ENCODE measurements around the gene GIT1. TPM values are rescaled to one million over a fixed set of nuclear protein-coding genes. Genes with fewer than 3 reads are reported as not detected.

Gene GIT1
- total and polyA plus RNA-seq, 9 of the 15 experiments (the other 6 are each of a cell fraction or from before 2014, with no cell fraction given) = 0.35 to 35.3 (median 17.1) TPM

- TF ChIP-seq SMC3 (conservative IDR thresholded peaks at IDR 0.05; ENCODE audit: insufficient read depth, low read depth, low read length) = 0 out of 2 replicates have a peak, but pooled peaks have one; percentile 19
- TF ChIP-seq MYC (IDR thresholded peaks at IDR 0.05; ENCODE audit: low read depth, low read length) = 0 out of 2 replicates have a peak, but pooled peaks have one; percentile 15
- TF ChIP-seq MYC (CRISPR knock-in tag; IDR thresholded peaks at IDR 0.05; ENCODE audit: borderline replicate concordance, low read depth) = no peak
- no peak for TF ChIP-seq HCFC1 (IDR thresholded peaks at IDR 0.05; ENCODE audit: low read depth, low read length)
- TF ChIP-seq HDAC6 (IDR thresholded peaks at IDR 0.05; ENCODE audit: low read depth, low read length) = no peak
- TF ChIP-seq, protein P1, sequence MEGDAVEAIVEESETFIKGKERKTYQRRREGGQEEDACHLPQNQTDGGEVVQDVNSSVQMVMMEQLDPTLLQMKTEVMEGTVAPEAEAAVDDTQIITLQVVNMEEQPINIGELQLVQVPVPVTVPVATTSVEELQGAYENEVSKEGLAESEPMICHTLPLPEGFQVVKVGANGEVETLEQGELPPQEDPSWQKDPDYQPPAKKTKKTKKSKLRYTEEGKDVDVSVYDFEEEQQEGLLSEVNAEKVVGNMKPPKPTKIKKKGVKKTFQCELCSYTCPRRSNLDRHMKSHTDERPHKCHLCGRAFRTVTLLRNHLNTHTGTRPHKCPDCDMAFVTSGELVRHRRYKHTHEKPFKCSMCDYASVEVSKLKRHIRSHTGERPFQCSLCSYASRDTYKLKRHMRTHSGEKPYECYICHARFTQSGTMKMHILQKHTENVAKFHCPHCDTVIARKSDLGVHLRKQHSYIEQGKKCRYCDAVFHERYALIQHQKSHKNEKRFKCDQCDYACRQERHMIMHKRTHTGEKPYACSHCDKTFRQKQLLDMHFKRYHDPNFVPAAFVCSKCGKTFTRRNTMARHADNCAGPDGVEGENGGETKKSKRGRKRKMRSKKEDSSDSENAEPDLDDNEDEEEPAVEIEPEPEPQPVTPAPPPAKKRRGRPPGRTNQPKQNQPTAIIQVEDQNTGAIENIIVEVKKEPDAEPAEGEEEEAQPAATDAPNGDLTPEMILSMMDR (IDR thresholded peaks at IDR 0.05 in 2 of 3, conservative IDR thresholded peaks at IDR 0.05 in 1 of 3; ENCODE audit: insufficient read depth in 2 of 3, low read depth in 1 of 3, low read length in 3 of 3) = peak; percentile 55 to 72 (median 62)
- TF ChIP-seq, protein P2, sequence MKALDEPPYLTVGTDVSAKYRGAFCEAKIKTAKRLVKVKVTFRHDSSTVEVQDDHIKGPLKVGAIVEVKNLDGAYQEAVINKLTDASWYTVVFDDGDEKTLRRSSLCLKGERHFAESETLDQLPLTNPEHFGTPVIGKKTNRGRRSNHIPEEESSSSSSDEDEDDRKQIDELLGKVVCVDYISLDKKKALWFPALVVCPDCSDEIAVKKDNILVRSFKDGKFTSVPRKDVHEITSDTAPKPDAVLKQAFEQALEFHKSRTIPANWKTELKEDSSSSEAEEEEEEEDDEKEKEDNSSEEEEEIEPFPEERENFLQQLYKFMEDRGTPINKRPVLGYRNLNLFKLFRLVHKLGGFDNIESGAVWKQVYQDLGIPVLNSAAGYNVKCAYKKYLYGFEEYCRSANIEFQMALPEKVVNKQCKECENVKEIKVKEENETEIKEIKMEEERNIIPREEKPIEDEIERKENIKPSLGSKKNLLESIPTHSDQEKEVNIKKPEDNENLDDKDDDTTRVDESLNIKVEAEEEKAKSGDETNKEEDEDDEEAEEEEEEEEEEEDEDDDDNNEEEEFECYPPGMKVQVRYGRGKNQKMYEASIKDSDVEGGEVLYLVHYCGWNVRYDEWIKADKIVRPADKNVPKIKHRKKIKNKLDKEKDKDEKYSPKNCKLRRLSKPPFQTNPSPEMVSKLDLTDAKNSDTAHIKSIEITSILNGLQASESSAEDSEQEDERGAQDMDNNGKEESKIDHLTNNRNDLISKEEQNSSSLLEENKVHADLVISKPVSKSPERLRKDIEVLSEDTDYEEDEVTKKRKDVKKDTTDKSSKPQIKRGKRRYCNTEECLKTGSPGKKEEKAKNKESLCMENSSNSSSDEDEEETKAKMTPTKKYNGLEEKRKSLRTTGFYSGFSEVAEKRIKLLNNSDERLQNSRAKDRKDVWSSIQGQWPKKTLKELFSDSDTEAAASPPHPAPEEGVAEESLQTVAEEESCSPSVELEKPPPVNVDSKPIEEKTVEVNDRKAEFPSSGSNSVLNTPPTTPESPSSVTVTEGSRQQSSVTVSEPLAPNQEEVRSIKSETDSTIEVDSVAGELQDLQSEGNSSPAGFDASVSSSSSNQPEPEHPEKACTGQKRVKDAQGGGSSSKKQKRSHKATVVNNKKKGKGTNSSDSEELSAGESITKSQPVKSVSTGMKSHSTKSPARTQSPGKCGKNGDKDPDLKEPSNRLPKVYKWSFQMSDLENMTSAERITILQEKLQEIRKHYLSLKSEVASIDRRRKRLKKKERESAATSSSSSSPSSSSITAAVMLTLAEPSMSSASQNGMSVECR (CRISPR knock-in tag; IDR thresholded peaks at IDR 0.05) = peak; percentile 4; the same call in 1 of the 2 replicates
- TF ChIP-seq HDAC2 (IDR thresholded peaks at IDR 0.05) = no peak
- TF ChIP-seq ZNF431 (CRISPR knock-in tag; IDR thresholded peaks at IDR 0.05) = 0 out of 2 replicates have a peak, but pooled peaks have one; percentile 13
- peak; percentile 31; the same call in 1 of the 2 replicates for TF ChIP-seq NFIC (IDR thresholded peaks at IDR 0.05)
- no peak for TF ChIP-seq SPI1 (IDR thresholded peaks at IDR 0.05; ENCODE audit: borderline replicate concordance, low read depth, low read length)
- TF ChIP-seq SMAD4 (CRISPR knock-in tag; conservative IDR thresholded peaks at IDR 0.05) = no peak
- TF ChIP-seq POLR2H (tag; IDR thresholded peaks at IDR 0.05; ENCODE audit: low read depth) = no peak
- TF ChIP-seq ILK (tag; IDR thresholded peaks at IDR 0.05; ENCODE audit: borderline replicate concordance, low read depth) = no peak
- no peak for TF ChIP-seq PHTF2 (CRISPR knock-in tag; IDR thresholded peaks at IDR 0.05)
- no peak for TF ChIP-seq RNF219 (CRISPR knock-in tag; IDR thresholded peaks at IDR 0.05)
- peak; percentile 52 to 58 for TF ChIP-seq NRF1 (conservative IDR thresholded peaks at IDR 0.05 in 1 of 2, IDR thresholded peaks at IDR 0.05 in 1 of 2)
- TF ChIP-seq, protein P3, sequence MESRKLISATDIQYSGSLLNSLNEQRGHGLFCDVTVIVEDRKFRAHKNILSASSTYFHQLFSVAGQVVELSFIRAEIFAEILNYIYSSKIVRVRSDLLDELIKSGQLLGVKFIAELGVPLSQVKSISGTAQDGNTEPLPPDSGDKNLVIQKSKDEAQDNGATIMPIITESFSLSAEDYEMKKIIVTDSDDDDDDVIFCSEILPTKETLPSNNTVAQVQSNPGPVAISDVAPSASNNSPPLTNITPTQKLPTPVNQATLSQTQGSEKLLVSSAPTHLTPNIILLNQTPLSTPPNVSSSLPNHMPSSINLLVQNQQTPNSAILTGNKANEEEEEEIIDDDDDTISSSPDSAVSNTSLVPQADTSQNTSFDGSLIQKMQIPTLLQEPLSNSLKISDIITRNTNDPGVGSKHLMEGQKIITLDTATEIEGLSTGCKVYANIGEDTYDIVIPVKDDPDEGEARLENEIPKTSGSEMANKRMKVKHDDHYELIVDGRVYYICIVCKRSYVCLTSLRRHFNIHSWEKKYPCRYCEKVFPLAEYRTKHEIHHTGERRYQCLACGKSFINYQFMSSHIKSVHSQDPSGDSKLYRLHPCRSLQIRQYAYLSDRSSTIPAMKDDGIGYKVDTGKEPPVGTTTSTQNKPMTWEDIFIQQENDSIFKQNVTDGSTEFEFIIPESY (CRISPR knock-in tag; IDR thresholded peaks at IDR 0.05) = peak; percentile 99
- no peak for TF ChIP-seq SNRNP70 (optimal IDR thresholded peaks at IDR 0.05; ENCODE audit: low read depth, low read length)
These were observed 27.7 kb upstream of the GIT1 start (continued) for GRCh38 chr17:29617125-29617480.

Data from K562 (cell line).